SK-N-SH (cell line): ENCODE results near the gene MMP24OS. TPM values are rescaled to one million over a fixed set of nuclear protein-coding genes. Genes with fewer than 3 reads are reported as not detected.

Experiments used
- CTCF ChIA-PET: fragments of 300-600, 350-600 bp; formaldehyde crosslinking; extraction: SDS; loops from one replicate; lab custom pipeline; 2021; lab: Yijun Ruan, JAX
- POLR2A ChIA-PET: fragments of 350-600 bp; sonication (Branson Sonifier 250); formaldehyde crosslinking; extraction: SDS; loops from one replicate; lab custom pipeline; 2020; ENCODE audit warnings: antibody characterized with exemption, inconsistent platforms; lab: Yijun Ruan, JAX
- DNase-seq: peaks from one replicate; pipeline ENCODE4 v3.0.0; 2012
- H2AFZ ChIP-seq: fragments of 200-600 bp; sonication (generic); 2 replicates; pipeline ENCODE4 v1.8.1; 2016; ENCODE audit warnings: antibody characterized with exemption, mild to moderate bottlenecking, low read depth
- H3F3A ChIP-seq: fragments of 200-600 bp; sonication (generic); replicated peaks from 2 replicates; pipeline ENCODE3; 2016; ENCODE audit warnings: antibody characterized with exemption, mild to moderate bottlenecking; ENCODE audit not compliant: insufficient read depth
- H3K27ac ChIP-seq, 2 experiments: fragments of 200-500 bp in 1 of 2; fragments of 200-600 bp in 1 of 2; sonication (Bioruptor generic) in 1 of 2; sonication (generic), shearing (Covaris generic) in 1 of 2; 2 replicates each; pipeline versions ENCODE4 v1.5.1 to v1.6.1; 2014 to 2016; ENCODE audit warnings: low read depth in 2 of 2, inconsistent platforms in 1 of 2, low read length in 1 of 2, mild to moderate bottlenecking in 1 of 2, mixed read lengths in 1 of 2
- H3K27me3 ChIP-seq: fragments of 200-600 bp; sonication (generic), shearing (Covaris generic); 2 replicates; pipeline ENCODE4 v1.6.1; 2016; ENCODE audit warnings: mixed run types; ENCODE audit not compliant: insufficient read depth
- H3K36me3 ChIP-seq, 2 experiments: fragments of 200-500 bp in 1 of 2; fragments of 200-600 bp in 1 of 2; sonication (Bioruptor generic) in 1 of 2; sonication (generic) in 1 of 2; replicated peaks in 1 of 2; 2 replicates each; pipeline versions ENCODE3 to v1.5.1; 2014 to 2016; ENCODE audit warnings: low read length in 1 of 2, mild to moderate bottlenecking in 1 of 2; ENCODE audit not compliant: insufficient read depth in 2 of 2, control insufficient read depth in 1 of 2
- H3K4me1 ChIP-seq, 2 experiments: fragments of 200-500 bp in 1 of 2; fragments of 200-600 bp in 1 of 2; sonication (Bioruptor generic) in 1 of 2; sonication (generic), shearing (Covaris generic) in 1 of 2; 2 replicates each; pipeline versions ENCODE4 v1.5.1 to v1.6.1; 2014 to 2016; ENCODE audit warnings: low read depth in 1 of 2, low read length in 1 of 2, mixed run types in 1 of 2; ENCODE audit not compliant: insufficient read depth in 2 of 2, control insufficient read depth in 1 of 2
- H3K4me2 ChIP-seq: fragments of 200-600 bp; sonication (generic), shearing (Covaris generic); 2 replicates; pipeline ENCODE4 v1.6.1; 2017; ENCODE audit warnings: mixed run types
- H3K4me3 ChIP-seq, 2 experiments: fragments of 200-500 bp in 1 of 2; fragments of 200-600 bp in 1 of 2; sonication (Bioruptor generic) in 1 of 2; sonication (generic), shearing (Covaris generic) in 1 of 2; 2 replicates each; pipeline versions ENCODE4 v1.5.1 to v1.8.1; 2014 to 2016; ENCODE audit warnings: low read depth in 2 of 2, inconsistent platforms in 1 of 2, low read length in 1 of 2, mild to moderate bottlenecking in 1 of 2, mixed read lengths in 1 of 2, moderate library complexity in 1 of 2
- H3K79me2 ChIP-seq: fragments of 200-600 bp; sonication (generic); 2 replicates; pipeline ENCODE4 v1.8.1; 2017; ENCODE audit warnings: mild to moderate bottlenecking; ENCODE audit not compliant: insufficient read depth
- H3K9ac ChIP-seq: fragments of 200-600 bp; sonication (generic); 2 replicates; pipeline ENCODE4 v1.6.1; 2017; ENCODE audit warnings: mixed run types
- H3K9me2 ChIP-seq: fragments of 200-600 bp; sonication (generic); 2 replicates; pipeline ENCODE4 v1.6.1; 2017; ENCODE audit warnings: mixed run types
- H3K9me3 ChIP-seq: fragments of 200-600 bp; sonication (generic); 2 replicates; pipeline ENCODE4 v1.6.1; 2017; ENCODE audit warnings: mixed run types, mild to moderate bottlenecking, moderate library complexity
- H4K20me1 ChIP-seq: fragments of 200-600 bp; sonication (generic); 2 replicates; pipeline ENCODE4 v1.6.1; 2017; ENCODE audit warnings: mild to moderate bottlenecking, mixed run types; ENCODE audit not compliant: insufficient read depth
- CHD2 ChIP-seq: fragments of 150-350 bp; IDR thresholded peaks from 2 replicates; pipeline ENCODE4 v1.6.1; 2018; ENCODE audit warnings: low read length; ENCODE audit not compliant: partially characterized antibody
- ELF1 ChIP-seq: IDR thresholded peaks from 2 replicates; pipeline ENCODE4 v1.4.0; 2012
- FOXM1 ChIP-seq: IDR thresholded peaks from 2 replicates; pipeline ENCODE4 v1.4.0; 2012; ENCODE audit warnings: low read depth, mild to moderate bottlenecking
- GABPA ChIP-seq: IDR thresholded peaks from 2 replicates; pipeline ENCODE4 v1.4.0; 2012; ENCODE audit warnings: low read depth, mild to moderate bottlenecking
- MAX ChIP-seq: IDR thresholded peaks from 2 replicates; pipeline ENCODE4 v1.4.0; 2012; ENCODE audit warnings: low read depth
- MXI1 ChIP-seq: IDR thresholded peaks from 2 replicates; pipeline ENCODE4 v1.6.1; 2012; ENCODE audit warnings: mild to moderate bottlenecking, low read depth, low read length, improper control_type of control experiment
- NFIC ChIP-seq: IDR thresholded peaks from 2 replicates; pipeline ENCODE4 v1.4.0; 2012; ENCODE audit warnings: borderline replicate concordance
- NRF1 ChIP-seq: IDR thresholded peaks from 2 replicates; pipeline ENCODE4 v1.6.1; 2012; ENCODE audit warnings: low read depth, mild to moderate bottlenecking, low read length
- POLR2AphosphoS5 ChIP-seq: IDR thresholded peaks from 2 replicates; pipeline ENCODE4 v1.6.1; 2012; ENCODE audit warnings: low read depth, low read length
- RCOR1 ChIP-seq: fragments of 150-350 bp; IDR thresholded peaks from 2 replicates; pipeline ENCODE4 v1.6.1; 2017; ENCODE audit warnings: antibody characterized with exemption, low read length
- RFX5 ChIP-seq: IDR thresholded peaks from 2 replicates; pipeline ENCODE4 v1.6.1; 2012; ENCODE audit warnings: mild to moderate bottlenecking, improper control_type of control experiment, low read length
- SIN3A ChIP-seq: IDR thresholded peaks from 2 replicates; pipeline ENCODE4 v1.6.1; 2012; ENCODE audit warnings: low read depth, mild to moderate bottlenecking, low read length, moderate library complexity, borderline replicate concordance
- SMC3 ChIP-seq: IDR thresholded peaks from 2 replicates; pipeline ENCODE4 v1.6.1; 2012; ENCODE audit warnings: low read depth, low read length, improper control_type of control experiment
- TAF1 ChIP-seq: IDR thresholded peaks from 2 replicates; pipeline ENCODE4 v1.6.1; 2012; ENCODE audit warnings: low read depth, mild to moderate bottlenecking, low read length, moderate library complexity, borderline replicate concordance
- TEAD4 ChIP-seq: IDR thresholded peaks from 2 replicates; pipeline ENCODE4 v1.4.0; 2012; ENCODE audit warnings: mild to moderate bottlenecking, borderline replicate concordance; ENCODE audit not compliant: insufficient read depth
- YY1 ChIP-seq: IDR thresholded peaks from 2 replicates; pipeline ENCODE4 v1.4.0; 2012; ENCODE audit warnings: low read depth, mild to moderate bottlenecking
- WGBS: methylation state at CpG from one replicate; pipeline ENCODE4 v1.1.6; 2017; ENCODE audit warnings: low lambda C conversion rate; 5-methylcytosine and 5-hydroxymethylcytosine counted together
- polyA plus RNA-seq, 3 experiments: library from polyadenylated mRNA; depleted of rRNA; stranded (reverse); fragments of >200 nt; gene quantifications; 2 replicates each; pipeline ENCODE4 v1.2.3, GENCODE V29; 2012
- TF ChIP-seq, protein P1 (sequence below): fragments of 150-350 bp; IDR thresholded peaks from 2 replicates; pipeline ENCODE4 v1.6.1; 2017; ENCODE audit warnings: antibody characterized with exemption, low read length, low read depth, borderline replicate concordance
- TF ChIP-seq, protein P2 (sequence below): IDR thresholded peaks from 2 replicates; pipeline ENCODE4 v1.4.0; 2012; ENCODE audit warnings: low read depth, borderline replicate concordance

The MMP24OS gene
- polyA plus RNA-seq, 1 of the 3 experiments (the other 2 are of a cell fraction) = 53.1 TPM

- peak overlapping the region; percentile 67 to 75 for H3K27ac ChIP-seq
- H3K4me2 ChIP-seq = peak overlapping the region; percentile 76
- POLR2A ChIA-PET = interaction anchor here (0.8 to 1.7 kb wide), 2 partner anchors 11 to 13 kb away, joined by 3 to 5 read pairs; no protein-coding TSS in a partner anchor
Measured at GRCh38 chr20:35284992-35285805, 7.3 kb upstream of the MMP24OS start.

GRCh38 chr20:35284267-35284991 is 6.5 kb upstream of the MMP24OS start, which contains the start of gene EIF6:
Gene EIF6 (minus strand): TSS chr20:35284772. CDS start chr20:35284487, 285 bp downstream.
- peaks cover 43% of the 10 kb centered on the region for H3K79me2 ChIP-seq
- no peaks in the 10 kb centered on the region for H3K9me3 ChIP-seq
- peaks cover 16 to 26% of the 10 kb centered on the region in 2 experiments for H3K36me3 ChIP-seq
- H3K4me3 ChIP-seq = peak within 1 kb of the TSS; percentile 71 to 80
- peak within 1 kb of the TSS; percentile 81 for H3K9ac ChIP-seq
- 0% methylated on average over 23 of the region's 61 CpGs for WGBS
- H3F3A ChIP-seq = peaks cover 20% of the 10 kb centered on the region
- no peaks in the 10 kb centered on the region for H3K27me3 ChIP-seq
- peak within 1 kb of the TSS; percentile 76 for H3K4me2 ChIP-seq
- ChIA-PET CTCF (interaction anchor here (0.8 to 4.0 kb wide), 3 partner anchors 20 to 43 kb away, joined by 3 to 20 read pairs (median 3); no protein-coding TSS in a partner anchor), POLR2A (interaction anchor here (0.6 to 1.7 kb wide), 5 partner anchors 12 to 171 kb away, joined by 3 to 9 read pairs (median 3); partner anchors contain the start of gene CEP250)
- H3K27ac ChIP-seq = peak within 1 kb of the TSS; percentile 67 to 75
- H4K20me1 ChIP-seq = no peaks in the 10 kb centered on the region
- DNase-seq = peak; percentile 96
- no peaks in the 10 kb centered on the region for H3K9me2 ChIP-seq
- H2AFZ ChIP-seq = peak within 1 kb of the TSS; percentile 89
- TF ChIP-seq RCOR1 (0 out of 2 replicates have a peak, but pooled peaks have one; percentile 20), FOXM1 (no peak), POLR2AphosphoS5 (peak; percentile 83), YY1 (no peak; the same call in 1 of the 2 replicates), NRF1 (no peak), NFIC (no peak; the same call in 1 of the 2 replicates), GABPA (peak; percentile 91), CHD2 (no peak), MAX (peak; percentile 93), TAF1 (peak; percentile 81), TEAD4 (0 out of 2 replicates have a peak, but pooled peaks have one; percentile 13), ELF1 (peak; percentile 86), SIN3A (peak; percentile 86; the same call in 1 of the 2 replicates), MXI1 (peak; percentile 91), RFX5 (0 out of 2 replicates have a peak, but pooled peaks have one; percentile 23), SMC3 (no peak)
- TF ChIP-seq, protein P1, sequence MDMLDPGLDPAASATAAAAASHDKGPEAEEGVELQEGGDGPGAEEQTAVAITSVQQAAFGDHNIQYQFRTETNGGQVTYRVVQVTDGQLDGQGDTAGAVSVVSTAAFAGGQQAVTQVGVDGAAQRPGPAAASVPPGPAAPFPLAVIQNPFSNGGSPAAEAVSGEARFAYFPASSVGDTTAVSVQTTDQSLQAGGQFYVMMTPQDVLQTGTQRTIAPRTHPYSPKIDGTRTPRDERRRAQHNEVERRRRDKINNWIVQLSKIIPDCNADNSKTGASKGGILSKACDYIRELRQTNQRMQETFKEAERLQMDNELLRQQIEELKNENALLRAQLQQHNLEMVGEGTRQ = no peak
- TF ChIP-seq, protein P2, sequence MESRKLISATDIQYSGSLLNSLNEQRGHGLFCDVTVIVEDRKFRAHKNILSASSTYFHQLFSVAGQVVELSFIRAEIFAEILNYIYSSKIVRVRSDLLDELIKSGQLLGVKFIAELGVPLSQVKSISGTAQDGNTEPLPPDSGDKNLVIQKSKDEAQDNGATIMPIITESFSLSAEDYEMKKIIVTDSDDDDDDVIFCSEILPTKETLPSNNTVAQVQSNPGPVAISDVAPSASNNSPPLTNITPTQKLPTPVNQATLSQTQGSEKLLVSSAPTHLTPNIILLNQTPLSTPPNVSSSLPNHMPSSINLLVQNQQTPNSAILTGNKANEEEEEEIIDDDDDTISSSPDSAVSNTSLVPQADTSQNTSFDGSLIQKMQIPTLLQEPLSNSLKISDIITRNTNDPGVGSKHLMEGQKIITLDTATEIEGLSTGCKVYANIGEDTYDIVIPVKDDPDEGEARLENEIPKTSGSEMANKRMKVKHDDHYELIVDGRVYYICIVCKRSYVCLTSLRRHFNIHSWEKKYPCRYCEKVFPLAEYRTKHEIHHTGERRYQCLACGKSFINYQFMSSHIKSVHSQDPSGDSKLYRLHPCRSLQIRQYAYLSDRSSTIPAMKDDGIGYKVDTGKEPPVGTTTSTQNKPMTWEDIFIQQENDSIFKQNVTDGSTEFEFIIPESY = 0 out of 2 replicates have a peak, but pooled peaks have one; percentile 43
- peaks cover 0 to 11% of the 10 kb centered on the region in 2 experiments; a peak in 3 of 4 replicates for H3K4me1 ChIP-seq

More at GRCh38 chr20:35284992-35285805, 7.3 kb upstream of the MMP24OS start:
- TF ChIP-seq MXI1 = 0 out of 2 replicates have a peak, but pooled peaks have one; percentile 17
- no peak for TF ChIP-seq RCOR1
- Histone ChIP-seq H3K36me3 (peaks cover 8 to 18% of the 10 kb centered on the region in 2 experiments), H3K9me2 (no peaks in the 10 kb centered on the region), H3K9me3 (no peaks in the 10 kb centered on the region), H2AFZ (peak overlapping the region; percentile 89), H4K20me1 (no peaks in the 10 kb centered on the region), H3K79me2 (peaks cover 43% of the 10 kb centered on the region), H3F3A (peaks cover 12% of the 10 kb centered on the region), H3K4me3 (peak overlapping the region; percentile 71 to 80), H3K9ac (peak overlapping the region; percentile 81), H3K4me1 (peaks cover 0 to 14% of the 10 kb centered on the region in 2 experiments; a peak in 3 of 4 replicates), H3K27me3 (no peaks in the 10 kb centered on the region)
- DNase-seq = no peak
- CTCF ChIA-PET = interaction anchor here (0.8 to 4.0 kb wide), 5 partner anchors 8 to 44 kb away, joined by 3 to 20 read pairs (median 3); no protein-coding TSS in a partner anchor
- 41% methylated on average over 19 of the region's 19 CpGs for WGBS
